Osteocyte (in vitro differentiated cells): ENCODE results near the gene DEFB128. TPM values are rescaled to one million over a fixed set of nuclear protein-coding genes. Genes with fewer than 3 reads are reported as not detected.
"Not testable (repeated sequence)": the region's sequence is repeated elsewhere in the genome, so short reads cannot be mapped to it uniquely, and the experiment has no call there.

ENCODE experiments used
- DNase-seq: peaks from one replicate; pipeline ENCODE4 v3.0.0; 2021; ENCODE audit warnings: mixed read lengths; ENCODE audit not compliant: unreplicated experiment; ENCODE audit errors: extremely low spot score
- H3K27ac Mint-ChIP-seq: one replicate; pipeline ENCODE4 v1.8.0; 2021; ENCODE audit warnings: mild to moderate bottlenecking, mixed read lengths; ENCODE audit not compliant: unreplicated experiment
- H3K27me3 Mint-ChIP-seq: one replicate; pipeline ENCODE4 v1.8.0; 2021; ENCODE audit warnings: mixed read lengths; ENCODE audit not compliant: unreplicated experiment
- H3K36me3 Mint-ChIP-seq: one replicate; pipeline ENCODE4 v1.8.0; 2021; ENCODE audit warnings: mixed read lengths; ENCODE audit not compliant: unreplicated experiment
- H3K4me1 Mint-ChIP-seq: one replicate; pipeline ENCODE4 v1.8.0; 2021; ENCODE audit warnings: mixed read lengths; ENCODE audit not compliant: unreplicated experiment
- H3K4me3 Mint-ChIP-seq: one replicate; pipeline ENCODE4 v1.8.0; 2021; ENCODE audit warnings: mild to moderate bottlenecking, moderate library complexity, mixed read lengths; ENCODE audit not compliant: unreplicated experiment
- H3K9me3 Mint-ChIP-seq: one replicate; pipeline ENCODE4 v1.8.0; 2021; ENCODE audit warnings: mixed read lengths; ENCODE audit not compliant: unreplicated experiment
- CTCF ChIP-seq: fragments of 200-600 bp; sonication (generic); IDR thresholded peaks from 2 replicates; pipeline ENCODE4 v1.5.0; 2021; ENCODE audit warnings: antibody characterized with exemption, mild to moderate bottlenecking, moderate library complexity
- total RNA-seq: library from RNA; stranded (reverse); gene quantifications from 2 replicates; pipeline ENCODE4 v1.2.1, GENCODE V29; 2021

The DEFB128 gene
- total RNA-seq, 1 donor from 2014 or later = not detected

- H3K9me3 Mint-ChIP-seq = no peaks in the 10 kb centered on the region
- H3K4me1 Mint-ChIP-seq = no peaks in the 10 kb centered on the region
- H3K27me3 Mint-ChIP-seq = peaks cover 54% of the 10 kb centered on the region
- TF ChIP-seq CTCF = no peak
- no peak within 1 kb of the TSS for H3K4me3 Mint-ChIP-seq
- no peak within 1 kb of the TSS for H3K27ac Mint-ChIP-seq
- DNase-seq = no peak
- no peaks in the 10 kb centered on the region for H3K36me3 Mint-ChIP-seq
Observed at GRCh38 chr20:226958-227357, 37.4 kb upstream of the DEFB128 start, which contains the start of gene DEFB129. Gene DEFB129 (plus strand): TSS chr20:227258. CDS start chr20:227289, 31 bp downstream.

GRCh38 chr20:225879-226278 lies 36.4 kb upstream of the DEFB128 start:
- H3K36me3 Mint-ChIP-seq = not testable (repeated sequence)

GRCh38 chr20:221258-221830 lies 31.8 kb upstream of the DEFB128 start:
- H3K27me3 Mint-ChIP-seq = peaks cover 62% of the 10 kb centered on the region
- no peaks in the 10 kb centered on the region for H3K36me3 Mint-ChIP-seq
- no peaks in the 10 kb centered on the region for H3K4me1 Mint-ChIP-seq
- no peak for DNase-seq
- H3K4me3 Mint-ChIP-seq = no peak overlapping the region
- H3K27ac Mint-ChIP-seq = no peak overlapping the region
- no peaks in the 10 kb centered on the region for H3K9me3 Mint-ChIP-seq
- no peak for TF ChIP-seq CTCF

More at GRCh38 chr20:225879-226278, 36.4 kb upstream of the DEFB128 start:
- H3K4me3 Mint-ChIP-seq, H3K27ac Mint-ChIP-seq, H3K4me1 Mint-ChIP-seq, H3K9me3 Mint-ChIP-seq, DNase-seq: not testable (repeated sequence)
- H3K27me3 Mint-ChIP-seq = peaks cover 60% of the 10 kb centered on the region

GRCh38 chr20:219290-220115 lies 30.0 kb upstream of the DEFB128 start:
- Mint-ChIP-seq H3K27ac (no peak overlapping the region), H3K27me3 (peaks cover 57% of the 10 kb centered on the region), H3K9me3 (no peaks in the 10 kb centered on the region), H3K36me3 (no peaks in the 10 kb centered on the region), H3K4me3 (no peak overlapping the region), H3K4me1 (no peaks in the 10 kb centered on the region)
- no peak for DNase-seq
- TF ChIP-seq CTCF = peak; percentile 41

GRCh38 chr20:217266-217665 lies 27.8 kb upstream of the DEFB128 start:
- H3K27me3 Mint-ChIP-seq = peaks cover 47% of the 10 kb centered on the region
- TF ChIP-seq CTCF = no peak

More at GRCh38 chr20:217266-217665, 27.8 kb upstream of the DEFB128 start:
- no peaks in the 10 kb centered on the region for H3K4me1 Mint-ChIP-seq
- no peaks in the 10 kb centered on the region for H3K9me3 Mint-ChIP-seq
- no peaks in the 10 kb centered on the region for H3K36me3 Mint-ChIP-seq
- H3K4me3 Mint-ChIP-seq = no peak overlapping the region
- no peak overlapping the region for H3K27ac Mint-ChIP-seq
- no peak for DNase-seq
